A549 treated with CORT108297 at 1 μM for 4 hours (cell line): Measurements from ENCODE around the gene CRISPLD2. TPM values are rescaled to one million over a fixed set of nuclear protein-coding genes. Genes with fewer than 3 reads are reported as not detected.

Experiments used
- total RNA-seq: library from RNA; stranded (reverse); fragments of 200-300 nt; extraction: Qiagen RNA extraction; gene quantifications from 5 replicates; pipeline ENCODE4 v1.2.3, GENCODE V29; 2022

Gene CRISPLD2, protein sequence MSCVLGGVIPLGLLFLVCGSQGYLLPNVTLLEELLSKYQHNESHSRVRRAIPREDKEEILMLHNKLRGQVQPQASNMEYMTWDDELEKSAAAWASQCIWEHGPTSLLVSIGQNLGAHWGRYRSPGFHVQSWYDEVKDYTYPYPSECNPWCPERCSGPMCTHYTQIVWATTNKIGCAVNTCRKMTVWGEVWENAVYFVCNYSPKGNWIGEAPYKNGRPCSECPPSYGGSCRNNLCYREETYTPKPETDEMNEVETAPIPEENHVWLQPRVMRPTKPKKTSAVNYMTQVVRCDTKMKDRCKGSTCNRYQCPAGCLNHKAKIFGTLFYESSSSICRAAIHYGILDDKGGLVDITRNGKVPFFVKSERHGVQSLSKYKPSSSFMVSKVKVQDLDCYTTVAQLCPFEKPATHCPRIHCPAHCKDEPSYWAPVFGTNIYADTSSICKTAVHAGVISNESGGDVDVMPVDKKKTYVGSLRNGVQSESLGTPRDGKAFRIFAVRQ
- total RNA-seq: 3.0 to 3.5 TPM (median 3.2 TPM) in 5 replicates

DNA sequence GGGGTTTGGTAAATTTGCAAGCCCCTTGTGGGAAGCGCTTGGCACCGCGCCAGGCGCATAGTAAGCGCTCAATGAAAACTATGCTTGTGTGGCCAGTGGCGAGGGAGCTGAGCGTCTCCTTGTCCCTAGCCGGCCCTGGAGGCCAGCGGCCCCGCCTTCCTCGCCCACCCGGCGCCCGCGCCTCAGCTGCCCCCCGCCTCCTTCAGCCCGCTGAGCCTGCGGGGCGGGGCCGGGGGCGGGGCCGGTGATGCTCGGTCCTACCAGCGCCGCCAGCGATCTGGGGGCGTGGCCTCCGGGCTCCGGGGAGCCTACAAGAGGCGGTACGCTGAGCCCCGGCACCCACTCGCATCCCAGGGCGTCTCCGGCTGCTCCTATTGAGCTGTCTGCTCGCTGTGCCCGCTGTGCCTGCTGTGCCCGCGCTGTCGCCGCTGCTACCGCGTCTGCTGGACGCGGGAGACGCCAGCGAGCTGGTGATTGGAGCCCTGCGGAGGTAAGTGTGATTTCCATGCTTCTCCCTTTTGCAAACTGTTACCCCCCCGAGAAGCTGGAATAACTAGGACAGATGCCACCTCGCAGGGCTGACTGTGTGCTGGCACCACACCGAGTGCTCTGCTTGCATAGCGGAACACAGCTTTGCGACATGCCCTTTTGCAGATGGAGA is at the start of gene CRISPLD2:
TSS of gene CRISPLD2 (plus strand) at position 342 of the 661 bp plus-strand sequence. CDS start 18,511 bp downstream, outside the sequence.

Other genes starting within 250 kb of the CRISPLD2 start
- 437 to 593 TPM (median 533 TPM) in 5 replicates for gene COTL1, start 201.9 kb upstream of the CRISPLD2 start, total RNA-seq
- 17.3 to 25.7 TPM (median 23.8 TPM) in 5 replicates for gene KLHL36, start 171.5 kb upstream of the CRISPLD2 start, total RNA-seq
- 72.1 to 93.1 TPM (median 84.1 TPM) in 5 replicates for gene USP10, start 120.0 kb upstream of the CRISPLD2 start, total RNA-seq
- 64.1 to 69.5 TPM (median 64.4 TPM) in 5 replicates for gene ZDHHC7, start 191.6 kb downstream of the CRISPLD2 start, total RNA-seq
- gene KIAA0513, start 207.8 kb downstream of the CRISPLD2 start, total RNA-seq: 1.6 to 2.1 TPM (median 2.0 TPM) in 5 replicates